HepG2 (cell line): ENCODE data around the gene SYAP1. TPM values are rescaled to one million over a fixed set of nuclear protein-coding genes. Genes with fewer than 3 reads are reported as not detected.

ENCODE experiments used
- GATA4 ChIP-seq: sonication (generic); IDR thresholded peaks from 2 replicates; pipeline ENCODE4 v1.6.1; 2016; ENCODE audit warnings: antibody characterized with exemption, low read depth, borderline replicate concordance
- GLMP ChIP-seq: sonication (generic); formaldehyde crosslinking; IDR thresholded peaks from 2 replicates; pipeline ENCODE4 v1.9.0; 2021; ENCODE audit warnings: missing genetic modification reagents, mild to moderate bottlenecking, borderline replicate concordance
- HMG20A ChIP-seq: IDR thresholded peaks from 2 replicates; pipeline ENCODE4 v1.6.1; 2016; ENCODE audit warnings: borderline replicate concordance
- HNF4A ChIP-seq: sonication (generic); formaldehyde crosslinking; IDR thresholded peaks from 2 replicates; pipeline ENCODE4 v1.4.0; 2020; ENCODE audit warnings: missing genetic modification reagents
- MED13 ChIP-seq: sonication (generic); formaldehyde crosslinking; IDR thresholded peaks from 2 replicates; pipeline ENCODE4 v1.5.0; 2020; ENCODE audit warnings: missing genetic modification reagents
- MTF2 ChIP-seq: sonication (generic); formaldehyde crosslinking; IDR thresholded peaks from 2 replicates; pipeline ENCODE4 v1.5.0; 2020; ENCODE audit warnings: missing genetic modification reagents, borderline replicate concordance
- NAIF1 ChIP-seq: sonication (generic); formaldehyde crosslinking; IDR thresholded peaks from 2 replicates; pipeline ENCODE4 v1.5.0; 2020; ENCODE audit warnings: mild to moderate bottlenecking, missing genetic modification reagents, borderline replicate concordance
- PLRG1 ChIP-seq: fragments of 450-650 bp; conservative IDR thresholded peaks from 2 replicates; pipeline ENCODE4 v1.6.1; 2016
- SNAPC2 ChIP-seq: sonication (generic); formaldehyde crosslinking; IDR thresholded peaks from 2 replicates; pipeline ENCODE4 v1.8.1; 2022; ENCODE audit warnings: mild to moderate bottlenecking, missing genetic modification reagents
- SNAPC5 ChIP-seq: sonication (generic); formaldehyde crosslinking; IDR thresholded peaks from 2 replicates; pipeline ENCODE4 v1.8.1; 2023; ENCODE audit warnings: mild to moderate bottlenecking, missing genetic modification reagents, borderline replicate concordance
- U2AF2 ChIP-seq: fragments of 200-400 bp; formaldehyde crosslinking; IDR thresholded peaks from 2 replicates; pipeline ENCODE4 v1.6.1; 2017; ENCODE audit warnings: low read depth, mild to moderate bottlenecking, low read length
- ZIK1 ChIP-seq: sonication (generic); formaldehyde crosslinking; IDR thresholded peaks from 2 replicates; pipeline ENCODE4 v1.5.0; 2020; ENCODE audit warnings: mild to moderate bottlenecking, low read depth, missing genetic modification reagents, borderline replicate concordance
- ZNF276 ChIP-seq: sonication (generic); formaldehyde crosslinking; IDR thresholded peaks from 2 replicates; pipeline ENCODE4 v1.4.0; 2020; ENCODE audit warnings: mild to moderate bottlenecking, low read depth, missing genetic modification reagents
- ZNF431 ChIP-seq: sonication (generic); formaldehyde crosslinking; IDR thresholded peaks from 2 replicates; pipeline ENCODE4 v1.9.0; 2022; ENCODE audit warnings: missing genetic modification reagents, low read depth, mild to moderate bottlenecking, borderline replicate concordance
- ZNF547 ChIP-seq: sonication (generic); formaldehyde crosslinking; IDR thresholded peaks from 2 replicates; pipeline ENCODE4 v1.5.1; 2020; ENCODE audit warnings: mild to moderate bottlenecking, missing genetic modification reagents
- ZNF646 ChIP-seq: sonication (generic); formaldehyde crosslinking; IDR thresholded peaks from 2 replicates; pipeline ENCODE4 v1.9.0; 2021; ENCODE audit warnings: mild to moderate bottlenecking, missing genetic modification reagents
- ZNF652 ChIP-seq: IDR thresholded peaks from 2 replicates; pipeline ENCODE4 v1.6.1; 2016; ENCODE audit warnings: low read depth, borderline replicate concordance
- ZNF724P ChIP-seq: sonication (generic); formaldehyde crosslinking; IDR thresholded peaks from 2 replicates; pipeline ENCODE4 v1.8.0; 2022; ENCODE audit warnings: missing genetic modification reagents, borderline replicate concordance
- ZNF788 ChIP-seq: sonication (generic); formaldehyde crosslinking; IDR thresholded peaks from 2 replicates; pipeline ENCODE4 v1.5.0; 2020; ENCODE audit warnings: mild to moderate bottlenecking, missing genetic modification reagents, borderline replicate concordance
- ZZZ3 ChIP-seq: sonication (generic); formaldehyde crosslinking; IDR thresholded peaks from 2 replicates; pipeline ENCODE4 v1.4.0; 2020; ENCODE audit warnings: missing genetic modification reagents, mild to moderate bottlenecking, borderline replicate concordance
- polyA plus RNA-seq, 8 experiments: library from polyadenylated mRNA; depleted of rRNA in 3 of 8; stranded (reverse) in 7 of 8; unstranded in 1 of 8; fragments of >200 nt; fragmentation: Illumina TruSeq in 4 of 8; extraction: Trizol in 4 of 8; gene quantifications; 2 replicates each; pipeline versions ENCODE4 v1.2.1 to v1.2.3, GENCODE V29; 2011 to 2016; ENCODE audit warnings: low read depth in 4 of 8, missing spikeins in 1 of 8, mixed read lengths in 1 of 8; ENCODE audit not compliant: insufficient read depth in 1 of 8
- total RNA-seq, 5 experiments: library from RNA; depleted of rRNA; stranded (reverse); fragments of >200 nt; fragmentation: Illumina TruSeq; extraction: Trizol; gene quantifications; 2 replicates each; pipeline ENCODE4 v1.2.3, GENCODE V29; 2016; ENCODE audit warnings: low read depth in 1 of 5

Gene SYAP1
- total and polyA plus RNA-seq, 2 of the 13 experiments (the other 11 are each of a cell fraction or from before 2014, with no cell fraction given) = 4.9 to 18.5 TPM

GRCh38 chrX:16771483-16772398, 52.3 kb downstream of the SYAP1 start (continued):
- TF ChIP-seq GLMP (CRISPR knock-in tag) (no peak), ZNF788 (CRISPR knock-in tag) (no peak), PLRG1 (no peak), ZNF646 (CRISPR knock-in tag) (no peak), ZNF547 (CRISPR knock-in tag) (no peak), NAIF1 (CRISPR knock-in tag) (no peak), HMG20A (CRISPR knock-in tag) (no peak), ZIK1 (no peak), ZNF276 (CRISPR knock-in tag) (no peak), GATA4 (peak; percentile 93), ZZZ3 (CRISPR knock-in tag) (no peak), SNAPC5 (CRISPR knock-in tag) (peak; percentile 99), SNAPC2 (CRISPR knock-in tag) (peak; percentile 100), ZNF724P (no peak), ZNF652 (CRISPR knock-in tag) (no peak), MED13 (0 out of 2 replicates have a peak, but pooled peaks have one; percentile 33), ZNF431 (CRISPR knock-in tag) (no peak), HNF4A (peak; percentile 76), U2AF2 (no peak), MTF2 (no peak)
